HepG2 (cell line): ENCODE measurements around the gene KIF2C. TPM values are rescaled to one million over a fixed set of nuclear protein-coding genes. Genes with fewer than 3 reads are reported as not detected.
A peak's percentile ranks its signal among the peaks of the same experiment; 100 is the strongest.

Experiments used
- FOXJ3 ChIP-seq: sonication (generic); formaldehyde crosslinking; IDR thresholded peaks from 2 replicates; pipeline ENCODE4 v1.4.0; 2020; ENCODE audit warnings: missing genetic modification reagents, mild to moderate bottlenecking, borderline replicate concordance
- GATA4 ChIP-seq: sonication (generic); IDR thresholded peaks from 2 replicates; pipeline ENCODE4 v1.6.1; 2016; ENCODE audit warnings: antibody characterized with exemption, low read depth, borderline replicate concordance
- HNRNPUL1 ChIP-seq: fragments of 200-400 bp; formaldehyde crosslinking; IDR thresholded peaks from 2 replicates; pipeline ENCODE4 v1.6.1; 2017; ENCODE audit warnings: low read depth, mild to moderate bottlenecking, low read length, moderate library complexity
- NFKBIZ ChIP-seq: IDR thresholded peaks from 2 replicates; pipeline ENCODE4 v1.6.1; 2018; ENCODE audit warnings: missing genetic modification reagents, missing compliant biosample characterization
- NRL ChIP-seq: sonication (generic); formaldehyde crosslinking; IDR thresholded peaks from 2 replicates; pipeline ENCODE4 v1.5.0; 2020; ENCODE audit warnings: missing genetic modification reagents, mild to moderate bottlenecking, moderate library complexity, borderline replicate concordance
- REL ChIP-seq: sonication (generic); formaldehyde crosslinking; conservative IDR thresholded peaks from 2 replicates; pipeline ENCODE4 v1.8.0; 2022; ENCODE audit warnings: mild to moderate bottlenecking, missing genetic modification reagents, moderate library complexity
- SALL1 ChIP-seq: sonication (generic); formaldehyde crosslinking; IDR thresholded peaks from 2 replicates; pipeline ENCODE4 v1.8.0; 2022; ENCODE audit warnings: mild to moderate bottlenecking, missing genetic modification reagents
- SP2 ChIP-seq: sonication (generic); formaldehyde crosslinking; IDR thresholded peaks from 2 replicates; pipeline ENCODE4 v1.5.1; 2020; ENCODE audit warnings: mild to moderate bottlenecking, missing genetic modification reagents
- TP53 ChIP-seq: sonication (generic); formaldehyde crosslinking; conservative IDR thresholded peaks from 2 replicates; pipeline ENCODE4 v1.4.0; 2020; ENCODE audit warnings: missing genetic modification reagents
- ZBTB20 ChIP-seq: sonication (generic); formaldehyde crosslinking; IDR thresholded peaks from 2 replicates; pipeline ENCODE4 v1.8.1; 2023; ENCODE audit warnings: missing genetic modification reagents, low read depth, mild to moderate bottlenecking, borderline replicate concordance
- ZBTB7A ChIP-seq: sonication (generic); formaldehyde crosslinking; IDR thresholded peaks from 2 replicates; pipeline ENCODE4 v1.8.0; 2022; ENCODE audit warnings: mild to moderate bottlenecking, missing genetic modification reagents
- ZFP1 ChIP-seq: IDR thresholded peaks from 2 replicates; pipeline ENCODE4 v1.6.1; 2016
- ZFP41 ChIP-seq: sonication (generic); formaldehyde crosslinking; IDR thresholded peaks from 2 replicates; pipeline ENCODE4 v1.4.0; 2020; ENCODE audit warnings: mild to moderate bottlenecking, missing genetic modification reagents, borderline replicate concordance
- ZFP90 ChIP-seq: sonication (generic); formaldehyde crosslinking; IDR thresholded peaks from 2 replicates; pipeline ENCODE4 v1.8.0; 2022; ENCODE audit warnings: missing genetic modification reagents, mild to moderate bottlenecking, inconsistent platforms, borderline replicate concordance
- ZMYM4 ChIP-seq: sonication (generic); formaldehyde crosslinking; IDR thresholded peaks from 2 replicates; pipeline ENCODE4 v1.8.1; 2023; ENCODE audit warnings: mild to moderate bottlenecking, missing genetic modification reagents
- ZNF101 ChIP-seq: sonication (generic); formaldehyde crosslinking; IDR thresholded peaks from 2 replicates; pipeline ENCODE4 v1.4.0; 2020; ENCODE audit warnings: mild to moderate bottlenecking, low read depth, missing genetic modification reagents, borderline replicate concordance
- ZNF205 ChIP-seq: IDR thresholded peaks from 2 replicates; pipeline ENCODE4 v1.6.1; 2018; ENCODE audit warnings: missing biosample characterization, missing genetic modification reagents
- ZNF343 ChIP-seq: sonication (generic); formaldehyde crosslinking; IDR thresholded peaks from 2 replicates; pipeline ENCODE4 v1.4.0; 2020; ENCODE audit warnings: mild to moderate bottlenecking, missing genetic modification reagents
- polyA plus RNA-seq, 8 experiments: library from polyadenylated mRNA; depleted of rRNA in 3 of 8; stranded (reverse) in 7 of 8; unstranded in 1 of 8; fragments of >200 nt; fragmentation: Illumina TruSeq in 4 of 8; extraction: Trizol in 4 of 8; gene quantifications; 2 replicates each; pipeline versions ENCODE4 v1.2.1 to v1.2.3, GENCODE V29; 2011 to 2016; ENCODE audit warnings: low read depth in 4 of 8, missing spikeins in 1 of 8, mixed read lengths in 1 of 8; ENCODE audit not compliant: insufficient read depth in 1 of 8
- total RNA-seq, 5 experiments: library from RNA; depleted of rRNA; stranded (reverse); fragments of >200 nt; fragmentation: Illumina TruSeq; extraction: Trizol; gene quantifications; 2 replicates each; pipeline ENCODE4 v1.2.3, GENCODE V29; 2016; ENCODE audit warnings: low read depth in 1 of 5
- TF ChIP-seq, protein P1 (sequence below): sonication (generic); formaldehyde crosslinking; IDR thresholded peaks from 2 replicates; pipeline ENCODE4 v1.4.0; 2020; ENCODE audit warnings: missing genetic modification reagents
- TF ChIP-seq, protein P2 (sequence below): IDR thresholded peaks from 2 replicates; pipeline ENCODE4 v1.6.1; 2016; ENCODE audit warnings: low read depth
- TF ChIP-seq, protein P3 (sequence below): sonication (generic); formaldehyde crosslinking; IDR thresholded peaks from 2 replicates; pipeline ENCODE4 v1.4.0; 2020; ENCODE audit warnings: low read depth, missing genetic modification reagents
- TF ChIP-seq, protein P4 (sequence below): sonication (generic); formaldehyde crosslinking; IDR thresholded peaks from 2 replicates; pipeline ENCODE4 v1.4.0; 2020; ENCODE audit warnings: missing genetic modification reagents

KIF2C gene
- total and polyA plus RNA-seq, 2 of the 13 experiments (the other 11 are each of a cell fraction or from before 2014, with no cell fraction given) = 29.7 to 53.7 TPM

DNA sequence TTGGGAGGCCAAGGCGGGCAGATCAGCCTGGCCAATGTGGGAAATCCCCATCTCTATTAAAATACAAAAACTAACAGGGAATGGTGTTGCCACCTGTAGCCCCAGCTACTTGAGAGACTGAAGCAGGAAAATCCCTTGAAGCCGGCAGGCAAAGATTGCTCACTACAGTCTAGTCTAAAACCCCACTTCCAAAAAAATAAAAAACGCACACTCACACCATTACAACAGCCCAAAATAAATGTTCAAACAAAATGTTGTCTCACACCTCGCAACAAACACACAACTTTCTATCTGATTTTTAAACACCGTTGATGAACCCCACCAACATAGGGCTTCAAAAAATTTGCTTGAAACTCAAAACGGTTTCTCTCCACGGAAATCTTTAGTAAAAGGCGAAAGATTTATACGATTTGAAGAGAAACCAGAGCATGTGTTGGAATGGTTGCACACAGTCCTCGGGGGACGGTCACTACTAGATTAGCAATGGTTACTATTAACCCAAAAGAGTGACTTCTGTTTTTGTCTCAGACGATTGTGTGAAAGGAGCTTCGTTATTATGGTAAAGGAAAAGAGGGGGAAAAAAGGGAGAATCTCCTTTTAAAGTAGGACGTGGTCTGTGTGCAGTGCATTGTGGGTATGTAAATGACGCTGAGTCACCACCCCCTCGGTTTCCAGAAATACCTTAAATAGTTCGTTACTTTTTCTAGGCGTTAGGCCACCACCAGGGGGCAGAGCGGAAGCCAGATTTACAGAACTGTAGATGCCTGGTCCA lies 8.7 kb upstream of the KIF2C start, which contains the start of gene RNU5D-1 (continued):
- TF ChIP-seq FOXJ3 (CRISPR knock-in tag) = peak; percentile 12
- TF ChIP-seq, protein P1, sequence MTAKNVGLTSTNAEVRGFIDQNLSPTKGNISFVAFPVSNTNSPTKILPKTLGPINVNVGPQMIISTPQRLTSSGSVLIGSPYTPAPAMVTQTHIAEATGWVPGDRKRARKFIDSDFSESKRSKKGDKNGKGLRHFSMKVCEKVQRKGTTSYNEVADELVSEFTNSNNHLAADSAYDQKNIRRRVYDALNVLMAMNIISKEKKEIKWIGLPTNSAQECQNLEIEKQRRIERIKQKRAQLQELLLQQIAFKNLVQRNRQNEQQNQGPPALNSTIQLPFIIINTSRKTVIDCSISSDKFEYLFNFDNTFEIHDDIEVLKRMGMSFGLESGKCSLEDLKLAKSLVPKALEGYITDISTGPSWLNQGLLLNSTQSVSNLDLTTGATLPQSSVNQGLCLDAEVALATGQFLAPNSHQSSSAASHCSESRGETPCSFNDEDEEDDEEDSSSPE (CRISPR knock-in tag) = peak; percentile 78
- no peak for TF ChIP-seq NRL (CRISPR knock-in tag)
- no peak for TF ChIP-seq ZFP41 (CRISPR knock-in tag)
- TF ChIP-seq ZFP90 (CRISPR knock-in tag) = no peak; the same call in 1 of the 2 replicates
- TF ChIP-seq TP53 (CRISPR knock-in tag) = no peak; the same call in 1 of the 2 replicates
- peak; percentile 30; the same call in 1 of the 2 replicates for TF ChIP-seq ZNF205 (CRISPR knock-in tag)
- no peak for TF ChIP-seq REL
- TF ChIP-seq GATA4 = peak; percentile 98
- TF ChIP-seq ZNF343 (CRISPR knock-in tag) = no peak
- TF ChIP-seq SP2 (CRISPR knock-in tag) = no peak
- TF ChIP-seq, protein P2, sequence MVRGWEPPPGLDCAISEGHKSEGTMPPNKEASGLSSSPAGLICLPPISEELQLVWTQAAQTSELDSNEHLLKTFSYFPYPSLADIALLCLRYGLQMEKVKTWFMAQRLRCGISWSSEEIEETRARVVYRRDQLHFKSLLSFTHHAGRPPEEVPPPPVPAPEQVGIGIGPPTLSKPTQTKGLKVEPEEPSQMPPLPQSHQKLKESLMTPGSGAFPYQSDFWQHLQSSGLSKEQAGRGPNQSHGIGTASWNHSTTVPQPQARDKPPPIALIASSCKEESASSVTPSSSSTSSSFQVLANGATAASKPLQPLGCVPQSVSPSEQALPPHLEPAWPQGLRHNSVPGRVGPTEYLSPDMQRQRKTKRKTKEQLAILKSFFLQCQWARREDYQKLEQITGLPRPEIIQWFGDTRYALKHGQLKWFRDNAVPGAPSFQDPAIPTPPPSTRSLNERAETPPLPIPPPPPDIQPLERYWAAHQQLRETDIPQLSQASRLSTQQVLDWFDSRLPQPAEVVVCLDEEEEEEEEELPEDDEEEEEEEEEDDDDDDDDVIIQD = 0 out of 2 replicates have a peak, but pooled peaks have one; percentile 32
- TF ChIP-seq ZNF101 (CRISPR knock-in tag) = no peak
- peak; percentile 85 for TF ChIP-seq ZFP1 (CRISPR knock-in tag)
- TF ChIP-seq HNRNPUL1 = no peak
- peak; percentile 43; the same call in 1 of the 2 replicates for TF ChIP-seq SALL1 (CRISPR knock-in tag)
- peak; percentile 78 for TF ChIP-seq ZMYM4
- TF ChIP-seq, protein P3, sequence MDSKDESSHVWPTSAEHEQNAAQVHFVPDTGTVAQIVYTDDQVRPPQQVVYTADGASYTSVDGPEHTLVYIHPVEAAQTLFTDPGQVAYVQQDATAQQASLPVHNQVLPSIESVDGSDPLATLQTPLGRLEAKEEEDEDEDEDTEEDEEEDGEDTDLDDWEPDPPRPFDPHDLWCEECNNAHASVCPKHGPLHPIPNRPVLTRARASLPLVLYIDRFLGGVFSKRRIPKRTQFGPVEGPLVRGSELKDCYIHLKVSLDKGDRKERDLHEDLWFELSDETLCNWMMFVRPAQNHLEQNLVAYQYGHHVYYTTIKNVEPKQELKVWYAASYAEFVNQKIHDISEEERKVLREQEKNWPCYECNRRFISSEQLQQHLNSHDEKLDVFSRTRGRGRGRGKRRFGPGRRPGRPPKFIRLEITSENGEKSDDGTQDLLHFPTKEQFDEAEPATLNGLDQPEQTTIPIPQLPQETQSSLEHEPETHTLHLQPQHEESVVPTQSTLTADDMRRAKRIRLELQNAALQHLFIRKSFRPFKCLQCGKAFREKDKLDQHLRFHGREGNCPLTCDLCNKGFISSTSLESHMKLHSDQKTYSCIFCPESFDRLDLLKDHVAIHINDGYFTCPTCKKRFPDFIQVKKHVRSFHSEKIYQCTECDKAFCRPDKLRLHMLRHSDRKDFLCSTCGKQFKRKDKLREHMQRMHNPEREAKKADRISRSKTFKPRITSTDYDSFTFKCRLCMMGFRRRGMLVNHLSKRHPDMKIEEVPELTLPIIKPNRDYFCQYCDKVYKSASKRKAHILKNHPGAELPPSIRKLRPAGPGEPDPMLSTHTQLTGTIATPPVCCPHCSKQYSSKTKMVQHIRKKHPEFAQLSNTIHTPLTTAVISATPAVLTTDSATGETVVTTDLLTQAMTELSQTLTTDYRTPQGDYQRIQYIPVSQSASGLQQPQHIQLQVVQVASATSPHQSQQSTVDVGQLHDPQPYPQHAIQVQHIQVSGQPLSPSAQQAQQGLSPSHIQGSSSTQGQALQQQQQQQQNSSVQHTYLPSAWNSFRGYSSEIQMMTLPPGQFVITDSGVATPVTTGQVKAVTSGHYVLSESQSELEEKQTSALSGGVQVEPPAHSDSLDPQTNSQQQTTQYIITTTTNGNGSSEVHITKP (CRISPR knock-in tag) = no peak; the same call in 1 of the 2 replicates
- no peak for TF ChIP-seq ZBTB20
- no peak for TF ChIP-seq ZBTB7A (CRISPR knock-in tag)
- TF ChIP-seq, protein P4, sequence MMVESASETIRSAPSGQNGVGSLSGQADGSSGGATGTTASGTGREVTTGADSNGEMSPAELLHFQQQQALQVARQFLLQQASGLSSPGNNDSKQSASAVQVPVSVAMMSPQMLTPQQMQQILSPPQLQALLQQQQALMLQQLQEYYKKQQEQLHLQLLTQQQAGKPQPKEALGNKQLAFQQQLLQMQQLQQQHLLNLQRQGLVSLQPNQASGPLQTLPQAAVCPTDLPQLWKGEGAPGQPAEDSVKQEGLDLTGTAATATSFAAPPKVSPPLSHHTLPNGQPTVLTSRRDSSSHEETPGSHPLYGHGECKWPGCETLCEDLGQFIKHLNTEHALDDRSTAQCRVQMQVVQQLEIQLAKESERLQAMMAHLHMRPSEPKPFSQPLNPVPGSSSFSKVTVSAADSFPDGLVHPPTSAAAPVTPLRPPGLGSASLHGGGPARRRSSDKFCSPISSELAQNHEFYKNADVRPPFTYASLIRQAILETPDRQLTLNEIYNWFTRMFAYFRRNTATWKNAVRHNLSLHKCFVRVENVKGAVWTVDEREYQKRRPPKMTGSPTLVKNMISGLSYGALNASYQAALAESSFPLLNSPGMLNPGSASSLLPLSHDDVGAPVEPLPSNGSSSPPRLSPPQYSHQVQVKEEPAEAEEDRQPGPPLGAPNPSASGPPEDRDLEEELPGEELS (CRISPR knock-in tag) = peak; percentile 20
- TF ChIP-seq NFKBIZ (CRISPR knock-in tag) = no peak; the same call in 1 of the 2 replicates
